Adrenal gland (tissue), 12 donors: Measurements from ENCODE around the gene ADA. TPM values are rescaled to one million over a fixed set of nuclear protein-coding genes. Genes with fewer than 3 reads are reported as not detected.

ENCODE experiments used
- DNase-seq, 7 donors: peaks; one replicate each; pipeline ENCODE4 v3.0.0-alpha.2; 2019 to 2020
- H3K27ac ChIP-seq, 5 donors: fragments of 200-600 bp; sonication (generic) in 4 of 5; 1 replicate in 3 of 5; 2 replicates in 2 of 5; pipeline versions ENCODE4 v1.5.1 to v1.8.0; 2016 to 2020; ENCODE audit warnings: mild to moderate bottlenecking in 1 of 5
- H3K27me3 ChIP-seq: fragments of 200-600 bp; 2 replicates; pipeline ENCODE4 v1.8.0; 2021
- H3K36me3 ChIP-seq, 2 donors: fragments of 200-600 bp; replicated peaks in 1 of 2; 1 replicate in 1 of 2; 2 replicates in 1 of 2; pipeline versions ENCODE4 v1.5.1 to v1.8.0; 2018 to 2022
- H3K4me1 ChIP-seq, 2 donors: fragments of 200-600 bp; replicated peaks in 1 of 2; 1 replicate in 1 of 2; 2 replicates in 1 of 2; pipeline versions ENCODE4 v1.5.1 to v1.8.0; 2018 to 2021
- H3K4me3 ChIP-seq, 4 donors: fragments of 200-600 bp; sonication (generic) in 3 of 4; one replicate each; pipeline ENCODE4 v1.5.1; 2016 to 2018
- H3K9me3 ChIP-seq, 3 donors: fragments of 200-600 bp; sonication (generic) in 1 of 3; replicated peaks in 1 of 3; 1 replicate in 2 of 3; 2 replicates in 1 of 3; pipeline versions ENCODE4 v1.5.1 to v1.8.0; 2016 to 2021
- POLR2A ChIP-seq, 2 donors: fragments of 450-650 bp; IDR thresholded peaks; one replicate each; pipeline ENCODE4 v1.6.1; 2017; ENCODE audit warnings: antibody characterized with exemption in 2 of 2, mild to moderate bottlenecking in 2 of 2, moderate library complexity in 1 of 2
- WGBS, 4 donors: extraction: QIAGEN DNeasy Blood & Tissue Kit in 2 of 4; methylation state at CpG; one replicate each; pipeline versions ENCODE4 v1.1.5 to v1.1.7; 2013 to 2017; 5-methylcytosine and 5-hydroxymethylcytosine counted together
- intact Hi-C, 2 donors: fragments of 100-400 bp; cut with DNase I; formaldehyde crosslinking; loops; one replicate each; pipeline versions ENCODE4 v1.14.1 to v1.15.0; 2022 to 2023
- polyA plus RNA-seq, 3 donors: library from polyadenylated mRNA; stranded (reverse); fragments of 200-250 nt in 2 of 3; fragments of 350-450 nt in 1 of 3; fragmentation: Illumina TruSeq in 1 of 3; extraction: RNeasy Lipid Tissue Mini Kit (QIAGEN cat#74804) in 1 of 3; gene quantifications; one replicate each; pipeline ENCODE4 v1.2.3, GENCODE V29; 2013 to 2014
- total RNA-seq, 9 donors: library from RNA; depleted of rRNA in 4 of 9; stranded (reverse); fragments of >200 nt in 4 of 9; fragments of 120-200 nt in 1 of 9; fragmentation: NEBNext Ultra II Directional in 1 of 9; extraction: Animal tissue kit (Norgen Biotek cat#: 25700) in 1 of 9; gene quantifications; one replicate each; pipeline versions ENCODE4 v1.1.0 to v1.2.4, GENCODE V29; 2013 to 2023
- TF ChIP-seq, protein P1 (sequence below), 6 experiments: fragments of 450-650 bp in 4 of 6; fragments of 200-600 bp in 2 of 6; sonication (generic) in 1 of 6; IDR thresholded peaks; 1 replicate in 5 of 6; 2 replicates in 1 of 6; pipeline versions ENCODE4 v1.5.1 to v1.8.0; 2016 to 2021; ENCODE audit warnings: antibody characterized with exemption in 6 of 6, mild to moderate bottlenecking in 2 of 6, moderate library complexity in 1 of 6
- donor health status: healthy with polysubstance abuse.
- donor health status: Bipolar disorder and iron deficiency.
- donor health status: DM: yes; HTN: yes; CAD: no.
- donor health status: DM: no; HTN: no; CAD: no.
- donor health status: DM: no; HTN: no; CAD: no.
- donor health status: DM: yes; HTN: yes; CAD: no.

Gene ADA
- total and polyA plus RNA-seq, 12 donors = 3.4 to 16.4 (median 10.0) TPM

DNA sequence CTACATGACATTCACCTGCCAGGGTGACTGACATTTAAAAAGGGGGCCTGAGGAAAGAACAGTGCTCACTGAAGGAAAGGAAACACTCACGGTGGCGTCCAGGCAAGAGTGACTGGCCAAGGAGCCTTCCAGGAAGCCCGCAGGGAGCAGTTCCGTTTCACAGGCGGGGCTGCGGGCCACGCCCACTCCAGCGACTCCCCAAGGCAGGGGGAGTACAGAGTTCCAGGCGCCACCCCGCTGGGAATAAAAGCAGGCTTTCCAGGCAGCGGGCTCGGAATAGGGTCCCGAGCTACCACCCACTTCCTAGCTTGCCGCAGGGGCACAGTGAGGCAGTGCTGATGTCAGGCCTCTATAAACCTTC is 34.9 kb downstream of the ADA start:
- TF ChIP-seq, protein P1, sequence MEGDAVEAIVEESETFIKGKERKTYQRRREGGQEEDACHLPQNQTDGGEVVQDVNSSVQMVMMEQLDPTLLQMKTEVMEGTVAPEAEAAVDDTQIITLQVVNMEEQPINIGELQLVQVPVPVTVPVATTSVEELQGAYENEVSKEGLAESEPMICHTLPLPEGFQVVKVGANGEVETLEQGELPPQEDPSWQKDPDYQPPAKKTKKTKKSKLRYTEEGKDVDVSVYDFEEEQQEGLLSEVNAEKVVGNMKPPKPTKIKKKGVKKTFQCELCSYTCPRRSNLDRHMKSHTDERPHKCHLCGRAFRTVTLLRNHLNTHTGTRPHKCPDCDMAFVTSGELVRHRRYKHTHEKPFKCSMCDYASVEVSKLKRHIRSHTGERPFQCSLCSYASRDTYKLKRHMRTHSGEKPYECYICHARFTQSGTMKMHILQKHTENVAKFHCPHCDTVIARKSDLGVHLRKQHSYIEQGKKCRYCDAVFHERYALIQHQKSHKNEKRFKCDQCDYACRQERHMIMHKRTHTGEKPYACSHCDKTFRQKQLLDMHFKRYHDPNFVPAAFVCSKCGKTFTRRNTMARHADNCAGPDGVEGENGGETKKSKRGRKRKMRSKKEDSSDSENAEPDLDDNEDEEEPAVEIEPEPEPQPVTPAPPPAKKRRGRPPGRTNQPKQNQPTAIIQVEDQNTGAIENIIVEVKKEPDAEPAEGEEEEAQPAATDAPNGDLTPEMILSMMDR (IDR thresholded peaks at IDR 0.05) = no peak
- TF ChIP-seq POLR2A (IDR thresholded peaks at IDR 0.05) = no peak
- DNase-seq = no peak

DNA sequence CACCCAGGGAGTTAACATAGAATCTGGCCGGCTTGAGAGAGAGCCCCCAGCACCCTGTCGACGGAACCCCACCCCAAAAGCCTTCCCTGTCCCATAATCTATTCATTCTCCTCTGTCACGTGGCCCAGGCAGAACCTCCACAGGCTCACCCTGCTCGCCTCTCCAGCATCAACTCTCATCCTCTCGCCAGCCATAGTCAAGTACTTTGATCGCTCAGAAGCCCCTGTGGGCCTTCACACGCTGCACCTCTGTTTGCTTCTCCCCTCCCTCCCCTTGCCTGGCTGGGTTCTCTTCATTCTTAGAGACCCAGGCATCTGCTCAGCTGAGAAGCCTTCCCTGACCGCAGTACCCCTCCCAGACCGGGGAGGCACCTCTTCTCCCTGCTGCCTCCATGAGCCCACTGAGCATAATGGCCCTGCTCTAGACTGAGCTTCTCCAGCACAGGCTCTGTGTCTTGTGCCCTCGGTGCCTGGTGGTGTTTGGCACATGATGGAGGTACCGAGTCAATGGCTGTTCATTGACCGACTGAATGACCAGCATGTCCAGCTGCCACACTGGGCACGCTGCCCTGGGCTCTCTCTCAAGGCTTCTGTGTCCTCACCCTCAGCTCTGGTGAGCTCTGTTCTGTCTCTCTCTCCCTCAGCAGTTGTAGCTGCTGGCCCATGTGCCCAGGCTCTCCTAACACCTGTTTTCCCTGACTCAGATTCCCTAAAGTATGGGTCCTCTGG is 35.5 kb downstream of the ADA start:
- WGBS, 4 donors = 76 to 85% (median 80%) methylated on average over 11 to 14 of the region's 14 CpGs
- Histone ChIP-seq H3K4me3 (no peak overlapping the region), H3K36me3 (peaks cover 0 to 61% of the 10 kb centered on the region in 2 donors), H3K4me1 (peaks cover 0 to 27% of the 10 kb centered on the region in 2 donors), H3K27ac (peak overlapping the region in 3 of 5 donors; percentile 18 to 57 (median 38)), H3K9me3 (no peaks in the 10 kb centered on the region), H3K27me3 (no peaks in the 10 kb centered on the region)
- peak; percentile 63 to 79 (median 72) for DNase-seq
- TF ChIP-seq, protein P1 (IDR thresholded peaks at IDR 0.05) = no peak
- no peak for TF ChIP-seq POLR2A (IDR thresholded peaks at IDR 0.05)
- intact Hi-C loops = loop anchor here (5.0 to 10.0 kb wide), 3 partner anchors 149 to 229 kb away; no protein-coding TSS in a partner anchor

More for the DNA sequence above, 34.9 kb downstream of the ADA start:
- H3K27ac ChIP-seq = peak overlapping the region in 2 of 5 donors; percentile 13 to 15
- no peak overlapping the region for H3K4me3 ChIP-seq
- no peaks in the 10 kb centered on the region for H3K27me3 ChIP-seq
- intact Hi-C loops = loop anchor here (5.0 to 10.0 kb wide), 3 partner anchors 149 to 229 kb away; no protein-coding TSS in a partner anchor
- no peaks in the 10 kb centered on the region for H3K9me3 ChIP-seq
- H3K4me1 ChIP-seq = peaks cover 0 to 26% of the 10 kb centered on the region in 2 donors
- WGBS, 4 donors = 55 to 79% (median 68%) methylated on average over 5 to 14 of the region's 14 CpGs
- H3K36me3 ChIP-seq = peaks cover 0 to 61% of the 10 kb centered on the region in 2 donors

DNA sequence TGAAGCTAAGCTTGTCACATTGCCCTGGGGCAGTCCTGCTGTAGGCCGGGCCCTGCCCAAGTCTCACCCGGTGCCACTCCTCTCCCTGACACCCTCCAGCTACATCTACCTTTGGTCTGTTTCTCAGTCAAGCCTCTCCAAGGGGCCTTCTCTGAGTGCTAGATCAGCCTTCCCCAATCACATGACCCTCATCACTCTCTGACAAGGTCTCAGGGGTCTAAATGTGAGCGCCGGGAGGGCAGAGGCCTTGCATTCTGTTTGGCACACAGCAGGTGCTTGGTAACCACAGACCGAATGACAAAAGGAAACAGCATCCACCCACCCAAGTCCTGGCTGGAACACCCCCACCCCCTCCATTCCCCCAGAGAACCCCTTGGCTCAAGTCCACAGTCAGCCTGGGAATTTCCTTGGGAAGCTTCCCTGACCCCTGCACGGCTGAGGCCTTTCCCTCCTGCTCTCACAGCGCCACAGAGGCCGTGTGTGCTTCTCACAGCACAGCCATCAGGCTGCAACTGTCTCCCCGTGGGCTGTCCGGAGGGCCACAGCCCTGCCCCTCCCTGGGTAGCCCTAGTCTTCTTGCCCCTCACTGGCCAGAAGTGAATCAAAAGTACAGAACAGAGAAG is 36.2 kb downstream of the ADA start:
- WGBS, 4 donors = 45 to 71% (median 62%) methylated on average over 4 to 10 of the region's 10 CpGs
- TF ChIP-seq, protein P1 (IDR thresholded peaks at IDR 0.05) = no peak
- TF ChIP-seq POLR2A (IDR thresholded peaks at IDR 0.05) = no peak
- Histone ChIP-seq H3K4me3 (no peak overlapping the region), H3K27ac (peak overlapping the region in 3 of 5 donors; percentile 18 to 57 (median 38)), H3K9me3 (no peaks in the 10 kb centered on the region), H3K4me1 (peaks cover 0 to 33% of the 10 kb centered on the region in 2 donors), H3K27me3 (no peaks in the 10 kb centered on the region), H3K36me3 (peaks cover 0 to 61% of the 10 kb centered on the region in 2 donors)
- no peak for DNase-seq
- intact Hi-C loops = loop anchor here (5.0 to 10.0 kb wide), 3 partner anchors 148 to 228 kb away; no protein-coding TSS in a partner anchor

DNA sequence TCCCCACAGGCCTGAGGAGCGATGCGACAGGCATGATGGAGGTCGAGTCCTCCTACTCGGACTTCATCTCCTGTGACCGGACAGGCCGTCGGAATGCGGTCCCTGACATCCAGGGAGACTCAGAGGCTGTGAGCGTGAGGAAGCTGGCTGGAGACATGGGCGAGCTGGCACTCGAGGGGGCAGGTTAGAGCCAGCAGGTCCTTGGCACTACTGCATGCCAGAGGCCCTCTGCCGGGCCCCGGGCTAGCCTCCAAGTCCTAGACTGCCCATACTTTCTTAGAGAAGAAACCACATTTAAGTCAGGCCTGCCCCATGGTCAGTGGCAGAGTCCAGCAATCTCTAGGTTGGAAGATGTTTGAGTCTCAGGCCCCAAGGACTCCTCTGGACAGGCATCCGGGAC is 37.0 kb downstream of the ADA start:
- H3K4me1 ChIP-seq = peaks cover 0 to 36% of the 10 kb centered on the region in 2 donors
- peak in 2 of 7 donors; percentile 53 to 57 for DNase-seq
- peaks cover 0 to 59% of the 10 kb centered on the region in 2 donors for H3K36me3 ChIP-seq

More for the DNA sequence above, 37.0 kb downstream of the ADA start:
- H3K27ac ChIP-seq = peak overlapping the region in 2 of 5 donors; percentile 38 to 57
- intact Hi-C loops = loop anchor here (5.0 to 10.0 kb wide), 2 partner anchors 82 to 210 kb away; no protein-coding TSS in a partner anchor
- TF ChIP-seq, protein P1 (IDR thresholded peaks at IDR 0.05) = no peak
- no peak for TF ChIP-seq POLR2A (IDR thresholded peaks at IDR 0.05)
- 72 to 81% (median 76%) methylated on average over 3 to 14 of the region's 14 CpGs for WGBS, 4 donors
- no peaks in the 10 kb centered on the region for H3K9me3 ChIP-seq
- no peak overlapping the region for H3K4me3 ChIP-seq
- no peaks in the 10 kb centered on the region for H3K27me3 ChIP-seq
